Measurements from ENCODE around the gene ZNF546.

Gene ZNF546

DNA sequence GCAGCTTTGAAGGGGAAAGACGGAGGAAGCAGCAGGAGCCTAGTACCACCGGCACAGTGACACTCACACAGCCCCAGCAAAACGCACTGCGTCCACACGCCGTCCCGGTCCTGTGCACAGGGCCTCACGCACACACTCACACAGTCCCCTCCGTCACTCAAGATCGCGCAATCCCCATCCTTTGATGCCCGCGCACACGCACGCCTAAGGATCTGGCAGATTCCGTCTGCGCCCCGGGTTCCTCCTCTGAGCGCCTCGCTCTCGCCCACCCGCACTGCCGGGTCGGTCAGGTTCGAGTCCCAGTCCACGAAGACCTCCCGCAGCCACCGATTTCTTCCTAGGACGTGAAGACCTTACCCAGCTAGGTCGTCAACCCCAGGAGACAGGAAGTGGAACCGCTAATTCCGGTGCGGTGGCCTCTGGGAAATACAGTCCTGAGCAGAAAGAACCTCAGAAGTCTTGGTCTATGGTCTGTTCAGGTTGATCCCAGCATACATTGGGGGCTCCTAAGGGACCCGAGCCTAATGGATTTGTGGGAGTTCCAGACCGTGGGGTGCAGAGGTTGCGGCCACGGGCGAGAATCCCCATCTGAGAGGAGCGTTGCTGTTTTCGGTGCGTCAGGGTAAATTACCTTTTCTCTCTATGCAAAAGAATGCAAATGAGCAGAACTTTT lies 59.1 kb downstream of the ZNF546 start, which contains the start of gene ZNF780B:
Gene ZNF780B (minus strand): TSS at position 400 of the 673 bp plus-strand sequence. CDS start 5,899 bp downstream, outside the sequence.
- peak; percentile 52 for DNase-seq (ENCODE audit: low read depth)
- TF ChIP-seq, protein P1, sequence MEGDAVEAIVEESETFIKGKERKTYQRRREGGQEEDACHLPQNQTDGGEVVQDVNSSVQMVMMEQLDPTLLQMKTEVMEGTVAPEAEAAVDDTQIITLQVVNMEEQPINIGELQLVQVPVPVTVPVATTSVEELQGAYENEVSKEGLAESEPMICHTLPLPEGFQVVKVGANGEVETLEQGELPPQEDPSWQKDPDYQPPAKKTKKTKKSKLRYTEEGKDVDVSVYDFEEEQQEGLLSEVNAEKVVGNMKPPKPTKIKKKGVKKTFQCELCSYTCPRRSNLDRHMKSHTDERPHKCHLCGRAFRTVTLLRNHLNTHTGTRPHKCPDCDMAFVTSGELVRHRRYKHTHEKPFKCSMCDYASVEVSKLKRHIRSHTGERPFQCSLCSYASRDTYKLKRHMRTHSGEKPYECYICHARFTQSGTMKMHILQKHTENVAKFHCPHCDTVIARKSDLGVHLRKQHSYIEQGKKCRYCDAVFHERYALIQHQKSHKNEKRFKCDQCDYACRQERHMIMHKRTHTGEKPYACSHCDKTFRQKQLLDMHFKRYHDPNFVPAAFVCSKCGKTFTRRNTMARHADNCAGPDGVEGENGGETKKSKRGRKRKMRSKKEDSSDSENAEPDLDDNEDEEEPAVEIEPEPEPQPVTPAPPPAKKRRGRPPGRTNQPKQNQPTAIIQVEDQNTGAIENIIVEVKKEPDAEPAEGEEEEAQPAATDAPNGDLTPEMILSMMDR (conservative IDR thresholded peaks at IDR 0.05; ENCODE audit: low read depth, low read length), result no peak
- peak within 1 kb of the TSS; percentile 80 for H3K4me3 ChIP-seq (ENCODE audit: low read depth, low read length)

GRCh38 chr19:40056505-40056904 lies 59.6 kb downstream of the ZNF546 start:
- H3K4me3 ChIP-seq (ENCODE audit: low read depth, low read length), result peak overlapping the region; percentile 80
- TF ChIP-seq, protein P1 (conservative IDR thresholded peaks at IDR 0.05; ENCODE audit: low read depth, low read length), result no peak
- DNase-seq (ENCODE audit: low read depth), result no peak

GRCh38 chr19:40057166-40057565 lies 60.3 kb downstream of the ZNF546 start:
- H3K4me3 ChIP-seq (ENCODE audit: low read depth, low read length), result no peak overlapping the region
- no peak for DNase-seq (ENCODE audit: low read depth)
- TF ChIP-seq, protein P1 (conservative IDR thresholded peaks at IDR 0.05; ENCODE audit: low read depth, low read length), result no peak

DNA sequence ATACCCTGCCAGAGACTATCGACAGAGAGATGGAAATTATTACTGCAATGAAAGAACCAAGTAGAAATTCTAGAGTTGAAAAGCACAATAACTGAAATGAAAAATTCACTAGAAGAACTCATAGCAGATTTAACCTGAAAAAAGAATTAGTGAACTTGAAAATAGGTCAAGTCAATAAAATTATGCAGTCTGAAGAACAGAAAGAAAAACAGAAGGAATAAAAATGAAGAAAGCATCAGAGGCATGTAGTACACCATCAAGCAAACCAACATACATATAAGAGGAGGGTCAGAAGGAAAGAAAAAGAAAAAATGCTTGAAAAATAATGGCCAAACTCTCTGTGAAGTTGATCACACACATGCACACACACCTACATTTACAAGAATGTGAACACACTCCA lies 62.8 kb downstream of the ZNF546 start:
- DNase-seq (ENCODE audit: low read depth), result no peak
- TF ChIP-seq, protein P1 (conservative IDR thresholded peaks at IDR 0.05; ENCODE audit: low read depth, low read length), result no peak
- H3K4me3 ChIP-seq (ENCODE audit: low read depth, low read length), result no peak overlapping the region

- H3K4me3 ChIP-seq (ENCODE audit: low read depth, low read length), result no peak overlapping the region
- no peak for DNase-seq (ENCODE audit: low read depth)
- TF ChIP-seq, protein P1 (conservative IDR thresholded peaks at IDR 0.05; ENCODE audit: low read depth, low read length), result no peak
Observed at GRCh38 chr19:40070058-40070457, 73.2 kb downstream of the ZNF546 start.

All from choroid plexus epithelial cell (primary cell).